ENCODE results near the gene GPS1. TPM values are rescaled to one million over a fixed set of nuclear protein-coding genes. Genes with fewer than 3 reads are reported as not detected.

The GPS1 gene
- polyA plus RNA-seq, 1 donor, result 69.4 TPM

- no peak for DNase-seq (ENCODE audit: low read depth)
Measured at GRCh38 chr17:82058855-82059249, 7.2 kb downstream of the GPS1 start.

GRCh38 chr17:82059272-82060000, 7.7 kb downstream of the GPS1 start:
- no peak for DNase-seq (ENCODE audit: low read depth)

GRCh38 chr17:82060001-82060380, 8.3 kb downstream of the GPS1 start:
- no peak for DNase-seq (ENCODE audit: low read depth)

- no peak for DNase-seq (ENCODE audit: low read depth)
Measured at GRCh38 chr17:82060614-82061013, 8.9 kb downstream of the GPS1 start.

GRCh38 chr17:82061047-82061925, 9.6 kb downstream of the GPS1 start:
- no peak for DNase-seq (ENCODE audit: low read depth)

GRCh38 chr17:82062076-82062983, 10.6 kb downstream of the GPS1 start:
- DNase-seq (ENCODE audit: low read depth), result no peak

GRCh38 chr17:82062984-82063368, 11.3 kb downstream of the GPS1 start:
- no peak for DNase-seq (ENCODE audit: low read depth)

- no peak for DNase-seq (ENCODE audit: low read depth)
Measured at GRCh38 chr17:82063424-82064415, 12.0 kb downstream of the GPS1 start.

GRCh38 chr17:82064433-82065192, 12.9 kb downstream of the GPS1 start:
- no peak for DNase-seq (ENCODE audit: low read depth)

GRCh38 chr17:82065193-82065637, 13.5 kb downstream of the GPS1 start:
- DNase-seq (ENCODE audit: low read depth), result no peak

GRCh38 chr17:82065638-82066303, 14.1 kb downstream of the GPS1 start, which contains the start of gene DUS1L:
DUS1L (minus strand) TSS chr17:82065804; CDS start chr17:82065059, 745 bp downstream.
- DNase-seq (ENCODE audit: low read depth), result no peak

GRCh38 chr17:82070611-82071010, 18.9 kb downstream of the GPS1 start:
- no peak for DNase-seq (ENCODE audit: low read depth)

GRCh38 chr17:82072827-82073226, 21.1 kb downstream of the GPS1 start:
- DNase-seq (ENCODE audit: low read depth), result no peak

- no peak for DNase-seq (ENCODE audit: low read depth)
Measured at GRCh38 chr17:82073446-82073845, 21.7 kb downstream of the GPS1 start.

- DNase-seq (ENCODE audit: low read depth), result no peak
Measured at GRCh38 chr17:82076018-82076784, 24.5 kb downstream of the GPS1 start.

GRCh38 chr17:82076785-82077591, 25.3 kb downstream of the GPS1 start:
- DNase-seq (ENCODE audit: low read depth), result no peak

GRCh38 chr17:82077617-82078358, 26.1 kb downstream of the GPS1 start:
- DNase-seq (ENCODE audit: low read depth), result no peak

Measured in forelimb muscle (tissue), 1 donor.